GM18508 (cell line): ENCODE measurements around the gene REC8.

ENCODE experiments used
- ATAC-seq: cut with Tn5 transposase; IDR thresholded peaks from one replicate; pipeline ENCODE4 v1.9.1; 2021; ENCODE audit warnings: moderate number of reproducible peaks; ENCODE audit not compliant: insufficient read depth, unreplicated experiment

The REC8 gene

DNA sequence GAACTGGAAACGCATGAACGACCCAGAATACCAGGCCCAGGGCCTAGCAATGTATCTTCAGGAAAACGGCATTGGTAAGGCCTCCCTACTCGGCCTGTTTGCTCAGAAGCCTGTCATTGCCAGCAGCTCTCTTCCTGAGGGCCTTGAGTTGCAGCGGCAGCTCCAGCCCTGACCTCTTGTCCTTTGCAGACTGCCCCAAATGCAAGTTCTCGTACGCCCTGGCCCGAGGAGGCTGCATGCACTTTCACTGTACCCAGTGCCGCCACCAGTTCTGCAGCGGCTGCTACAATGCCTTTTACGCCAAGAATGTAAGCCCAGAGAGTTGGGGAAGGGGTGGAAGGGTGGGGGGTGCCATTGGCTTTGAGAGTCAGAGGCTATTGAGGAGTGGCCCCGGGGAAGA lies 14.5 kb upstream of the REC8 start:
- ATAC-seq = no peak

- no peak for ATAC-seq
These were observed 11.9 kb upstream of the REC8 start for GRCh38 chr14:24159777-24160498.

- ATAC-seq = no peak
These were observed 11.4 kb upstream of the REC8 start for GRCh38 chr14:24160499-24160849.

DNA sequence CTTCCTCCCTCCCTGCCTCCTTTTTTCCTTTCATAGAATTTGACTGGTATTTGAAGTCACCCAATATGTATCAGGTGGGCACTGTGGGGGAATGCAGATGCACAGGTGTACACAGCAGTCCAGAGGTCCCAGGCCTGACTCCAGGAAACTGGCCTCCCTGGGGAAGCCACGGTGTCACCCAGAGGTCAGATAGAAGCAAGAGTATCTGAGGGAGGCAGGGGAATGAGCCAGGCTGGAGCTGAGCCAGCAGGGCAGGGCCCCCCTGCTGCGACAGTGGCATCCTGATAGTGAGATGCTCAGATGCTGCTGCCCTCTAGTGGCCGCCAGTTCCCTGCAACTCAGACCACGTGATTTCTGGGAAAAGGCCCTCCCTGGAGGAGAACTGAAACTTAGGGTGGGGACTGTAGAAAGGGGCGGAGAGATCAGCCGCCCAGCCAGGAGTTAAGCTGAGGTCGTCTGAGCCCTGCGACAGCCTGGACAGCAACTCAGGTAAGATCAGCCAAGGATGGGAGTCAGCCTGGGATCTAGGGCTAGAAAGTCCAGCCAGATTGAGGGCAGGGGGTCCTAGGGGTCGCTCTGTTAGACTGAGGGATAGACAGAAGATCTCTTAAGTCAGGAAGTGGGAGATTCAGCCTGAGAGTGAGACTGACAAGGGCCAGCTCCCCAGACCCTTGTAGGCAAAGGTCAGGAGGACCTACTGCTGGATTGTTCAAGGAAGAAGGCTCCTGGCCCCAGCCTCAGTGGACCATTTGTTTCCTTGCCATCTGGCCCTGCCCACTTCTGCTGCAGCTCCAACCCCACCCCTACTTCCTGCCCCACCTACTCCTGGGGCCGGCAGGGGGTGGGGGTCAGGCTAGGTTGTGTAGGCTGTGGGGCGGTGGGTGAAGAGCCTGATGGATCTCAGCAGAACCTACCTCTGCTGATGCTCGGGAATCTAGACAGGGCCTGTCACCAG lies 10.8 kb upstream of the REC8 start, which contains the start of gene IRF9:
IRF9 (plus strand) TSS at position 416 of the 955 bp plus-strand sequence. CDS start 880 bp downstream, outside the sequence.
- ATAC-seq = peak; percentile 56

GRCh38 chr14:24162093-24162492 lies 9.8 kb upstream of the REC8 start:
- ATAC-seq = no peak

- ATAC-seq = no peak
These were observed 7.3 kb upstream of the REC8 start for GRCh38 chr14:24164518-24164991.

DNA sequence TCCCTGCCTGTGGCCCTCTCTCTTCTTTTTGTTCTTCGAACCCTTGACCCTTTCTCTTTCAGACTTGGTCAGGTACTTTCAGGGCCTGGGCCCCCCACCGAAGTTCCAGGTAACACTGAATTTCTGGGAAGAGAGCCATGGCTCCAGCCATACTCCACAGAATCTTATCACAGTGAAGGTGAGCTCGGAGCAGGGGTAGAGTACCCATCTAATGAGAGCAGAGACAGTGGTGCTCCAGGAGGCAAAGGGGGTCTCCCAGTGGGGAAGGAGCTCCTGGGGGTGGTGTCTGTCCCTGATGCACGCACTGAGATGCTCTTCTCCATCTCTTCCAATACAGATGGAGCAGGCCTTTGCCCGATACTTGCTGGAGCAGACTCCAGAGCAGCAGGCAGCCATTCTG lies 6.1 kb upstream of the REC8 start:
- no peak for ATAC-seq

- no peak for ATAC-seq
These were observed 4.3 kb upstream of the REC8 start for GRCh38 chr14:24167469-24168114.

- no peak for ATAC-seq
These were observed 481 bp downstream of the REC8 start for GRCh38 chr14:24172261-24172860.

- ATAC-seq = no peak
These were observed 996 bp downstream of the REC8 start for GRCh38 chr14:24172871-24173281.

DNA sequence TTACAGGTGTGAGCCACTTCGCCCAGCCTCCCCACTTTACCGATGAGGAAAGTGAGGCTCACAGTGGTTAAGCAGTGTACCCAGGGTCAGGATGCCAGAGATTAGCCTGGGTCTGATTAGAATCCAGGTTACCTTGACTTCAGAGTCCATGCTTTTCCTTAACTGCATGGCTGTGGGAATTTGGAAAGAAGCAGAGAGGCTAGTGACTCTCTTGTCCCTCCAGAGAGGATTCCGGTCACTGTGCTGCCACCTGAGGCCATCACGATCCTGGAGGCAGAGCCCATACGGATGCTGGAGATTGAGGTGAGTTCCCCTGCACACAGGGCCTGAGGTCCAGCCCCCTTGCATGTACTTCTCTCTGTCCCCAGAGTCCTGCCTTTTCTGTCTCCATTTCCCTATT lies 4.7 kb downstream of the REC8 start:
- no peak for ATAC-seq

GRCh38 chr14:24177041-24177825 lies 5.4 kb downstream of the REC8 start:
- no peak for ATAC-seq

- no peak for ATAC-seq
These were observed 6.0 kb downstream of the REC8 start for GRCh38 chr14:24177891-24178290.

DNA sequence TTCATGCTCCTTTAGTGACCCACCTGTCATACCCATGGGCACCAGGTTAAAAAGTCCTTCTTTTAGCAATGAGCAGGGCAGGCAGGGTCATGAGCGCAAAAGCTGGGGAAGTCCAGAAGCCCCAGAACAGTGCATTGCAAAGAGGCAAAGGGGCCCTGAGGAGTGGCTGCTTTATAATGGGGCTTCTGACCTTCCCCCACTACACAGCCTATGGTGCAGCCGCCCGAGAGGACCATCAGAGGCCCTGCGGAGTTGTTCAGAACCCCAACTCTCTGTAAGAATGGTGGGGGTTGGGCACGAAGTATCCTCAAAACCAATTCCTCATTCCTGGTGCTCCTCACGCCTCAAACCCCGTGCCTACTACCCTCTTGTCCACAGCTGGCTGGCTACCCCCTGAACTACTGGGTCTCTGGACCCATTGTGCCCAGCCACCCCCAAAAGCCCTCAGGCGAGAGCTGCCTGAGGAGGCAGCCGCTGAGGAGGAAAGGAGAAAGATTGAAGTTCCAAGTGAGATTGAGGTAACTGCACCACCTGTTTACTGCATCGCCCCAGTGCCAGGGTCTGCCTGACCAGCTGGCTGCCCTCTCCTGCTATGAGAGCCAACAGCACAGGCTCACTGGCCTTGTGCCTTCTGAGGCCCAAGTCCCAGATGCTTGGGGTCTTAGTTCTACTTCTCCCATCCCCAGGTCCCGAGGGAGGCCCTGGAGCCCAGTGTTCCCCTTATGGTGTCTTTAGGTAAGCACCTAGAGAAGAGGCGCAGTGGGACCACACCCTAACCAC lies 6.7 kb downstream of the REC8 start:
- ATAC-seq = no peak

DNA sequence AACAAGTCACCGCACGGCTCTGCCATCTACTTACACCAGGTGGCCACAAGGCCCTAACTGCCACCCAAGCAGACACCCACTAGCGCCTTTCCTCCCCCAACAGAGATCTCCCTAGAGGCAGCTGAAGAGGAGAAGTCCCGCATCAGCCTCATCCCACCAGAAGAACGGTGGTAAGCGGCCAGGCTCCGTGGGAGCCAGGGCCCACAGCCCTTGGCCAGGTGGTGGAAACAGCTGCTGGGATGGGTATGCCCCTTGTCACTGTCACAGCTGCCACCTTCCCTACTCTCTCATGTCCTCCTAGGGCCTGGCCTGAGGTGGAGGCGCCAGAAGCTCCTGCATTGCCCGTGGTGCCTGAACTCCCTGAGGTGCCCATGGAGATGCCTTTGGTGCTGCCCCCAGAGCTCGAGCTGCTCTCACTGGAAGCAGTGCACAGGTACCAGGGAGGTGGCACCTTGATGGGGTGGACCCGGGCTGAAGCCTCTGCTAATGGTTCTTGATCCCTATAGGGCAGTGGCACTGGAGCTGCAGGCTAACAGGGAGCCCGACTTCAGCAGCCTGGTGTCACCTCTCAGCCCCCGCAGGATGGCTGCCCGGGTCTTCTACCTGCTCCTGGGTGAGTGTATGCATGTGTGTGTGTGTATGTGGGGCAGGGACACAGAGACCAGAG lies 7.5 kb downstream of the REC8 start:
- ATAC-seq = no peak

GRCh38 chr14:24179961-24180796 lies 8.3 kb downstream of the REC8 start:
- no peak for ATAC-seq

- ATAC-seq = no peak
These were observed 9.6 kb downstream of the REC8 start for GRCh38 chr14:24181371-24182077.
